ENCODE data around the gene TAMALIN. TPM values are rescaled to one million over a fixed set of nuclear protein-coding genes. Genes with fewer than 3 reads are reported as not detected.

TAMALIN gene
- total RNA-seq, 1 experiment from 2014 or later: 1.2 TPM

DNA sequence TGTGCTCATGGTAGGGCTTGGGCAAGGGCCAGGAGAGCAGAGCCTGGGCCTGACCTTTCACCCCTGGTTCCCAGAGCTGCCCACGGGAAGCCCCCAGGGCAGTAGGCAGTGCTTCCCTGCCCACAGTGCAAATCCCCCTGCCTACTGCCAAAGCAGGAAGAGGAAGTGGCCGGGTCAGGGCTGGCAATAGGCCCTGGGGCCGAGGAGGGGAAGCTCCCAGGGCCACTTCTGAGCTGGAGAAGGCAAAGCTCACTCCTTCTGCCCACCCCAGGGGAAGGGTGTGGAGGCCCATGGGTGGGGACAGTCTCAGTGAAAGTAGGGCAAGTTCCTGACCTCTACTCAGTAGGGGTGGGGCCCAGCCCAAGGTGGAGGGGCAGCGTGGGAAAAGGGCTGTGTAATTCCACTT is 39.1 kb downstream of the TAMALIN start:
- H2BK20ac ChIP-seq (ENCODE audit: low read depth, low read length, poor library complexity, severe bottlenecking): no peak overlapping the region
- H2BK5ac ChIP-seq (ENCODE audit: insufficient read length, low read length): no peak overlapping the region
- H4K91ac ChIP-seq (ENCODE audit: insufficient read length, low read depth, low read length): no peak overlapping the region
- no peak overlapping the region for H3K4me3 Mint-ChIP-seq
- H3K79me1 ChIP-seq (ENCODE audit: insufficient read depth, low read depth, low read length, poor library complexity, severe bottlenecking): no peaks in the 10 kb centered on the region
- peak overlapping the region in 1 of 3 experiments; percentile 44; a peak in 1 of 7 replicates for H3K27ac Mint-ChIP-seq
- TF ChIP-seq, protein P1, sequence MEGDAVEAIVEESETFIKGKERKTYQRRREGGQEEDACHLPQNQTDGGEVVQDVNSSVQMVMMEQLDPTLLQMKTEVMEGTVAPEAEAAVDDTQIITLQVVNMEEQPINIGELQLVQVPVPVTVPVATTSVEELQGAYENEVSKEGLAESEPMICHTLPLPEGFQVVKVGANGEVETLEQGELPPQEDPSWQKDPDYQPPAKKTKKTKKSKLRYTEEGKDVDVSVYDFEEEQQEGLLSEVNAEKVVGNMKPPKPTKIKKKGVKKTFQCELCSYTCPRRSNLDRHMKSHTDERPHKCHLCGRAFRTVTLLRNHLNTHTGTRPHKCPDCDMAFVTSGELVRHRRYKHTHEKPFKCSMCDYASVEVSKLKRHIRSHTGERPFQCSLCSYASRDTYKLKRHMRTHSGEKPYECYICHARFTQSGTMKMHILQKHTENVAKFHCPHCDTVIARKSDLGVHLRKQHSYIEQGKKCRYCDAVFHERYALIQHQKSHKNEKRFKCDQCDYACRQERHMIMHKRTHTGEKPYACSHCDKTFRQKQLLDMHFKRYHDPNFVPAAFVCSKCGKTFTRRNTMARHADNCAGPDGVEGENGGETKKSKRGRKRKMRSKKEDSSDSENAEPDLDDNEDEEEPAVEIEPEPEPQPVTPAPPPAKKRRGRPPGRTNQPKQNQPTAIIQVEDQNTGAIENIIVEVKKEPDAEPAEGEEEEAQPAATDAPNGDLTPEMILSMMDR (conservative IDR thresholded peaks at IDR 0.05): no peak
- no peaks in the 10 kb centered on the region for H3K4me1 ChIP-seq (ENCODE audit: insufficient read depth, low read length)
- H3K4ac ChIP-seq (ENCODE audit: low read depth, low read length): no peak overlapping the region
- no peak overlapping the region for H2BK12ac ChIP-seq (ENCODE audit: insufficient read length, low read depth, low read length)
- H3K9me3 Mint-ChIP-seq: no peaks in the 10 kb centered on the region; a peak in 1 of 5 replicates
- H3K79me2 ChIP-seq (ENCODE audit: insufficient read depth, low read length): no peaks in the 10 kb centered on the region
- H3K4me2 ChIP-seq (ENCODE audit: insufficient read depth, insufficient read length, low read length): no peak overlapping the region
- peaks cover 9% of the 10 kb centered on the region for H3K23me2 ChIP-seq (ENCODE audit: insufficient read length, low read depth, low read length, poor library complexity, severe bottlenecking)
- no peak overlapping the region for H4K8ac ChIP-seq (replicated peaks; ENCODE audit: insufficient read length, low read depth, low read length)
- H2AK5ac ChIP-seq (ENCODE audit: insufficient read length, low read length): no peak overlapping the region
- no peak overlapping the region for H3K9ac ChIP-seq (ENCODE audit: extremely low read depth, insufficient read length, low read length)
- H3K4me1 Mint-ChIP-seq: peaks cover 16 to 26% of the 10 kb centered on the region in 2 experiments
- WGBS (ENCODE audit: extremely low coverage, insufficient read length, low lambda C conversion rate): no CpG with 5 or more reads among the region's 4 CpGs
- no peak overlapping the region for H3K14ac ChIP-seq (ENCODE audit: insufficient read depth, low read length)
- no peak overlapping the region for H2AFZ ChIP-seq (ENCODE audit: low read length)
- H3K27me3 Mint-ChIP-seq (ENCODE audit: low read depth): peaks cover 39% of the 10 kb centered on the region
- no peak overlapping the region for H2BK120ac ChIP-seq (ENCODE audit: low read depth, low read length, poor library complexity, severe bottlenecking)
- H4K5ac ChIP-seq (ENCODE audit: insufficient read length, low read depth, low read length): no peak overlapping the region
- peaks cover 7 to 20% (median 9%) of the 10 kb centered on the region in 3 experiments for H3K36me3 Mint-ChIP-seq (ENCODE audit: insufficient read depth in 1 of 3, low read depth in 3 of 3)
- H3K27me3 ChIP-seq (ENCODE audit: insufficient read depth, low read length): peaks cover 7% of the 10 kb centered on the region; the same call in 1 of the 2 replicates
- no peak overlapping the region for H3T11ph ChIP-seq (ENCODE audit: low read length)
- H3K56ac ChIP-seq (ENCODE audit: insufficient read length, low read depth, low read length): no peak overlapping the region
- H3K18ac ChIP-seq (ENCODE audit: insufficient read length, low read depth, low read length): no peak overlapping the region
- H2BK15ac ChIP-seq (ENCODE audit: low read depth, low read length): no peak overlapping the region
- H3K23ac ChIP-seq (ENCODE audit: insufficient read length, low read depth, low read length): no peak overlapping the region
- DNase-seq: no peak
- H4K20me1 ChIP-seq (ENCODE audit: control insufficient read depth, insufficient read depth, insufficient read length): no peaks in the 10 kb centered on the region
- no peak overlapping the region for H3K27ac ChIP-seq (ENCODE audit: insufficient read length, low read depth, low read length)
- no peaks in the 10 kb centered on the region for H3K9me3 ChIP-seq (ENCODE audit: control insufficient read depth, low read depth, low read length)
